HG03139 (cell line): ENCODE results near the gene EGLN3.

Source experiments
- ATAC-seq: cut with Tn5 transposase; IDR thresholded peaks from one replicate; pipeline ENCODE4 v1.9.1; 2021; ENCODE audit not compliant: unreplicated experiment

Gene EGLN3

DNA sequence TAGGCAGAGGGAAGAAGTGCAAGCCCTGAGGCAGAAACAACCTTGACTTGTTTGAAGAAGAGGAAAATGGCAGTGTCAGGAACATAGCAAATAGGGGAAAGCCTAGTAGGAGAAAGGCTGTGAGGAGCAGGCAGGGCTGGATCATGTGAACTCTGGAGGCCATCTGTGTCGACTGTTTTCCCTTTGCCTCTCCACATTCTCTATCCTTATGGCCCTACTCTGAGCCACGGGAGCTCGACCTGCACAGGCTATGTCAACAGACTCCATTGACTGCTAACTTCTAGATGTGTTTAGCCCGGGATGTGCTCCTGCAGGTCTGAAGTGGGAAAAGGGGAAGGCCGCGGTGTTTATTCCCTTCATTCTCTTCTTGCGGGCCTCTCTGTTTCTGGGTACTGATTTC is 35.2 kb downstream of the EGLN3 start:
- no peak for ATAC-seq

DNA sequence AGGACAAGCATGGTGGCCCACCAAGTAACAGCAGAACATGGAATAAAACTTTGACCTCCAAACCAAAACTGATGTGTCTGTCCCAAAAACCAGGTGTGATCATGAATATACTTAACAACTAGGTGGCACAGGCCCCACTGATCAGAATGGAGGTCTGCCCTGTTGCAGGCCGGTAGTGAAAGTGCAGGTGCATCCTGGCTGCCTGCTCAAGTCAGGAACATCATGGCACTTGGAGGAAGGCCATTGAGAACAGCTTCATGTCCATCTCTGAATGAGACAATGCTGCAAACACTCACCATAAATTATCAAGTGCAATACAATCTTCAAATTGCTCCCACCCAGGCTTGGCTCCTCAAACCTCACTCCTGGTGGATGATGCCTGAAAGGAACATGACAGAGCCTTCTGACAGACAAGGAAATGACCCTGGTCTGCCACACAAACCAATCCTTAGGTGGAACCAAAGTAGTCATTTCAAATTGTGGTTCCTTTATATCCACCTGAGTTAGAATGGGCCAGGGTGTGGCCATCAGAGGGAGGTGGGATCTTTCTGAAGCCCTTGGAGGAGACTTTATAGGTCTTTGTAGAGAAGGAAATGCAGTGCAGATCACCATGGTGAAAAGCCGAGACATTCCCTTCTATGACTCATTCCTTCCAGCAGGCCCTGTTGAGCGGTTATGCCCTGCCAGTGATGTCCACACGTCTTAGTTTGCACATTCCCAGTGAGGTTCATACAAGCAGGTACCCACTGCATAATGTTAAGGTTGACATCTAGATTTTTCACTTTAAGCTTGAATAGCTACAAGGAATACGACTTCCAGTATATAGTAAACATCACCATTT is 36.0 kb downstream of the EGLN3 start:
- no peak for ATAC-seq

DNA sequence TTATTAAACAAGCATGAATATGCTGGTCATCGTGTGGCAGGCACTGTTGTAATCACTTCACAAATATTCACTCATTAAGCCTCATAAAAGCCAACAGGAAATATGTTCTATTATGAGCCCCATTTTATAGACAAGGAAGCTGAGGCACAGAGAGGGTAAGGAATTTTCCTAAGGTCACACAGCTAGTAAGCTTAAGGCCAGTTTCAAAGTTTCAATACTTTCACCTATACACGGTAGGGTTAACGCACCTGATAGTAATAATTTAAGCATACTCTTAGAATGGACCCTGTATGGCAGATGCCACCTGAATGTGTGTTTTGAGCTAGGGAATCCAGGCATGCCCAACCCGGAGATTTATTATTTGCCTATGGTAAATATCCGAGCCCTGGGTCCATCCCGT is 39.8 kb downstream of the EGLN3 start:
- no peak for ATAC-seq

DNA sequence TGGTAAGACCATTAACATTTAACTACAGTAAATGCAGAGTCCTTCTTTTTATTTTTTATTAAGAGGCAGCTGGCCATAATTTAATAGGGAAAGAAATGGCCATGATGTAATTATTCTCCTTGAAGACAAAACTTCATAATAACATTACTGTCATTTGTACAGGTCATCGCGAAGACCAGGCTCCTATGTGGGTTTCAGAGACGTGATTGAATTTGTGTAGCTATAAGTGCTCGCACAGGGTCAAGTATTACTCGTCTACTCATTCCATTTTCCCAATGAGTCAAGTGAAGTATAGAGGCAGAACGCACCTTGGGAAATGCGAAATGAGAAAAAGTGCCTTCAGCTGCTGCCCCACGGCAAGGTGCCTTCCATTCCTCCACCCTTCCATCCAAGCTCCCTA is 40.4 kb downstream of the EGLN3 start:
- ATAC-seq: no peak

DNA sequence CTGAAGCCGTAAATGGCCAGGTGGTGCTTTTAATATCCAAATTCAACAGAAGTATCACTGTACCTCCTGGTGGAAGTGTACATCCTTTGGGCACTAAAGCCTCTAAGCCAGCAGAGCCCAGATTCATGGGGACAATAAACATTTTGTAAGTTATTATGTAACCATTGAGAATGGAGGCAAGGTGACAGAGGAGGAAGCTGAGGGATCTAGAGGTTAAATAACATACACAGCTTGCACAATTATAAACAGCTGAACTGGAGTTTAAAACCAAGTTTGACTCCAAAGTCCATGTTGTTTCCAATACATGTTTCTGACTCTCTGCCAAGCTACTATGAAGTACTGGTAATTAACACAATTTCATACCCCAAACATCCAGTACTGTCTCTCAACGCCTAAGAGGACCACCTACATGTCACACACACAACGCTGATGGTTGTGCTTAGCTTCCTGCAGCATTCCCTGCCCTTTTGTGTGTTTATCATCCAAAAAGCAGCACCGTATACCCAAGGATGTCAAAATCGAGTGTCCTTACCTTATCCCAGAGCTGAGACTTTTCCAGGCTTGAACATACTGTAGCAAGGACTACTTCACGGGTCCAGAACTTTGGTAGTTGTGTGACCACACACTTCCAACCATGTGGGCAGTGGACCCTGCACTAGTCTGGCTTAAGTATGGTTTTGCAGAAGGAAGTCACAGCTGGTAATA is 41.3 kb downstream of the EGLN3 start:
- ATAC-seq: no peak

DNA sequence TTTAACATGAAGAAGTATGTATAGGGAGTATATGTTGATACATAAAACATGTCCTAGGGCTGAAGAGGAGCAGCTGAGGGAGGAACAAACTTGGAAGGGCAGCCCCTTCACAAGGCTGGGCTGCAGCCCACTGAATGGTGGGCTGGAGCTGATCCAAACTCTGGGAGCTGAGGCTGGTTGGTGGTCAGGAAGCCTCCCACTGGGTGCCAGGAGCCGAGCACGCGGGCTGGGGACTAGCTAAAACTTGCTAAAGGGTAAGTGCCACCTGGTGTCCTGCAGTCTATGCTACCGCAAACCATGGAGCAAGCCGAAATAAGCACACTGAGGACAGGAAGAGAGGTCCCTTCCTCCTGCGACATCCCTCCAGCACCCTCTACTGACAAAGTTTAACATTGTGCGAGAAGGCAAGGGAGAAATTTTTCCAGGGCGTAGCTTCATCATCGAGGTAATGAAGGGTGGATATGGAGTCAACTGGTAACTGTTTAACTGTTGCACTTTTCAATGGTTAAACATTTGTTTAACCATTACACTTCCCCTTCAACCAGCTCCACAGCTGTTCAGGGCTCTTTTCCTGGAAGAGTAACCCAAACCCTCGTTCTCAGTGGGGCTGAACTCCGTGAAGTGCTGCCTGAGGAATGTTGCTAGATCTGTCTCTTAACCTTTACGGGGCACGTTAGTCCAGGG is 42.2 kb downstream of the EGLN3 start:
- ATAC-seq: no peak

DNA sequence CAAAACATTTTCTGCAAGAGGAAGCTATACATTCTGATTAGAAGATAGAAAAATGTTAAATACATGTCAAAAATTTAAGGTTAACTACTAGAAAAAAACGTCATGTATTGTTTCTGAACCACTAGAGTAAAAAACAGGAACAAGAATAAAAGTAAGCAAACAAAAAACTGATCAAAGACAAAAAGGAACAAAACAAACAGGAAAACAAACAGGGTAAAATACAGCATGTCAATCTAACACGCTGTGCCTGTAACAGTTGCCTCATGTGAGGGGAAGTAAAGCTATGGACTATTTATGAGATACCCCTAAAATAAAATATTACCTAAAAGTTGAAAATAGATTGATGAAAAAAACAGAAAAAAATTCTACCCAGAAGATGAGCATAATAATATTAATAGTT is 43.9 kb downstream of the EGLN3 start:
- ATAC-seq: no peak

DNA sequence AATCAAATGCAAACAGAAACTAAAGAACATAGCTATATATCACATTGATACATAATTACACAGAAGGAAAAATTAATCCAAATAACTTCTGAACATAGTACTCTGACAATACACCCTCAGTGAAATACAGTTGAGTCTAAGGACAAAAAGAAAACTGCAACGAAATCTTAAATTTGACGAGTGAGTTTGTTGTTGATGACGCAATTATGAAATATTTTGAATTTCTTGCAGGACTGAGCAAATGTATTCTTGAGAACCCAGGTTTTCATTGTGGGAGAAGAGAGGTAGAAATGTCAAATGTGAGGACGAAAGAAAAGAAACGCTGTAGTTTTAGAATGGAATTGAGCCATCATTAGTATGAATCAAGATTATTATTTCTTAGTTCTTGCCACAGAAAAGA is 46.3 kb downstream of the EGLN3 start:
- ATAC-seq: no peak

DNA sequence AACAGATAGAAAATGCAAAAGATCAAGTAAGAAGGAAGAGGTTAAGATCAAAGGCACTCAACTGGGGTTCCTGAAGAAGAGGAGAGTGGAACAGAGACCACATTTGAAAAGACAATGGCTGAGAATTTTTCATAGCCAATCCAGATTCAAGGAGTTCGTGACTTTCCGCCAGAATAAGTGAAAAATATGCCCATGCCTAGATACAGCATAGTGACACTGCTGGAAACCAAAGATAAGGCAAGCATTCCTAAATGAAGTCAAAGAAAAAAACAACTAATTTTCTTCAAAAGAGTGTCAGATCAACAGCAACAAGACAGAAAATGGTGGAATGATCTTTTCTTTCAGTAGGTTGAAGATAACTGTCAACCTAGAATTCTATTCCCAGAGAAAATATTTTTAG is 47.5 kb downstream of the EGLN3 start:
- no peak for ATAC-seq

DNA sequence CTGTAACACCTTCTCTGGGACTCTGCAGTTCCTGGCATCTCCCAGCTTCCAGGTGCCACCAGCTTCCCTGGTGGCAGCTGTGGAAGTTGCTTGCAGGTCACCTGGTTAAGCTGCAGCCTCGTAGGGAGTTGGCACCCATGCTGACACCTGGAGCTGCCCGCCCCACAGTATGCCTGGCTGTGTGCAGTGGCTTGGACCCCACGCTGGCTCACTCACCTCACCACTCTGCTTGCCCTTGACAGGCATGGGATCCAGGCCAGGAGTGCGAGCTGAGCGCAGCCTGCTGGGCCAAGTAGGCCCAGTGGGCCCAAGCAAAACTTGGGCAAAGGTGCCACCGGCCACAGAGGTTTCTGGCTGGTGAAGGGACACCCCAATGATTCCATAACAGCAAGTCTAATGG is 48.5 kb downstream of the EGLN3 start:
- ATAC-seq: no peak

DNA sequence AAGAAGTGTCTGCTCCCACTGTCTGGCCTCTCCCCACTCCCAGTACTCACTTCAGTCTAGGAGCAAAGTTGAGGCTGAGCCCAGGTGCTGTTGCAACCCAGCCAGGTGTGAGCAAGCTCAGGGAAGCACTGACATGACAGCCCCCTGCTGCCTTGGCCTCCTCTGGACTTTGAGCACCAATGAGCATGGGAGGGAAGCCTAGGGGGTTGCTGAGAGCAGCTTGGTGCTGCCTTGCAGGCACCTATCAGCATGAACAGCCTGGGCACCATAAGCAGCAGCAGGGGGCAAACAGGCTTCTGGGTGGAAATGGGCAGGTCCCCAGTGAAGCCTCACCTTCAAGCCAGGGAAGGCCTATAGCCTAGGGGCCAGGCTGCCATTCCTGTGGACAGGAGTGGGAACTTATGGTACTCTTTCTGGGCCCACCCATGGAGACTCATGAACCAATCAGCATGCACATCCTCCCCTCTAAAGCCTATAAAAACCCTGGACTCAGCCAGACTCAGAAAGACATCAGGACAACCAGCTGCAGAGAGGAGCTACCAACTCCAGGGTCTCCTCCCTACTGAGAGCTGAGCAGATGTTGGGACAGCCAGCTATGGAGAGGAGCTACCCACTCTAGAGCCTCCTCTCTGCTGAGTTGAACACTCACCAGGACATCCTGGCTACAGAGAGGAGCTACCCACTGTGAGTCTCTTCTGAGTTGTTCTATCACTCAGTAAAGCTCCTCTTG is 49.3 kb downstream of the EGLN3 start:
- no peak for ATAC-seq

DNA sequence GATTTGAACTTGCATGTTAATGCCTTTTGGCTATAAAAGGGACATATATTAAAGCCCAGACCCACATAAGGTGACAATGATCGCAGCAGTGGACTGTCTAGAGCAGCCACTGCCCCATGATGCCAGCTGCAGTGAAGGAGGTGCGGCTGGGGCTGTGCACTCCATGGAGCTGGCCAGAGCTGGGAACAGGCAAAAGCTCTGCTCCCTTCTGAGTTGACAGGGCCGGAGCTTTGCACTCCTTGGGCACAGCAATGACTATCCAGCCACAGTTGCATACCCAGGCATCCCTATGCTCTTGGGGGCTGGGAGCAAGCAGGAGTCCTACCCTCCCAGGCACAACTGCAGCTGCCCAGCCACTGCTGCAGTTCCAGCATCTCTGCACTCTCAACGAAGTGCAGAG is 50.2 kb downstream of the EGLN3 start:
- no peak for ATAC-seq

DNA sequence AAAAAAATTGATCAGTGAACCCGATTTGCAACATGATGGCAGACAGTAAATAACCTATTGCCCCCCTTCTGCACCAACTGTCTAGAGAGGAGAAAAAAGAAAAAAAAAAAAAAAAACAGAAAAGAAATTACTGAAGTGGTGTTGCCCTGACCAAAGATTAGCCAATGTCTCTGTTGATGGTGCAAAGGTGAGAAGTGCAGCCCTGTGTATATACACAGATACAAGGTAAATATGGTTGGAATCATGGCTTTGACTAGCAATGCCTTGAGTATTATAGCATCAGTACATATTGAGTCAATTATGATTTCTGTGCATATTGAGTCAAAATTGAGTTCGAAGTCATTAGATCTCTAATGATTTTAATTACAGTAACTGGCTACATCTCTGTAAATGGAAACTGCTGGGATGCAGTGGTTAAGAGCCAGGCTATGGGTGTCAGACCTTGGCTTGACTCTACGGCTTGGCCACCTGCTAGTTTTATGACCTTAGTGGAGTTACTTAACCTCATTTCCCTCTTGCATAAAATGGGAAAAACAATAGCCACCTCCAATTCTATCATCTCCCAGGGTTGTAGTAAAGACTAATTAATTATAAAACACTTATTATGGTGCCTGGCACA is 51.0 kb downstream of the EGLN3 start:
- no peak for ATAC-seq

DNA sequence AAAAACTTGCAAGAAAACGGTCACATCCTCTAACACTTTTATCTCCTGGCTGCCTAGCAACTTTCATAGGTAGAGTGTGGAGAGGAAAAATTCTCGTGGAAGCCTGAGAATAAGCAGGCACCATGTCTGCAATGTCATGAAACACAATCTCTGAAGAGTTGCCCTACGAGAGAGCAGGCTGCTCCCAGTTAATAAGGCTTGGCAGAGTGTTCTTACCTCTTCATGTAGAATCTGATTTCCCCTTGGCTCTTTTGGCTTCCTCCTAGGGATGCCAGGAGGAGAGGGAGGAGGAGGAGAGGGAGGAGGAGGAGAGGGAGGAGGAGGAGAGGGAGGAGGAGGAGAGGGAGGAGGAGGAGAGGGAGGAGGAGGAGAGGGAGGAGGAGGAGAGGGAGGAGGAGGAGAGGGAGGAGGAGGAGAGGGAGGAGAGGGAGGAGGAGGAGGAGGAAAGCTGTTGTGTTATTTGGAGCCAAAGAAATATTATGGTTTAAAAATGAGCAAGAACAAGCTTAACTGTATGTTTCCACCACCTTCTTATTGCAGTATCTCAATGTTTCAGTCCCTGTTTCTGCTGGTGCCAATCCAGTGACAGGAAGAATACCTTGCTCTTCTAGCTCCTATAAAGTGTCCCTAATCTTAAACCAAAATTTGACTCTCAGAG is 52.9 kb downstream of the EGLN3 start:
- ATAC-seq: no peak

DNA sequence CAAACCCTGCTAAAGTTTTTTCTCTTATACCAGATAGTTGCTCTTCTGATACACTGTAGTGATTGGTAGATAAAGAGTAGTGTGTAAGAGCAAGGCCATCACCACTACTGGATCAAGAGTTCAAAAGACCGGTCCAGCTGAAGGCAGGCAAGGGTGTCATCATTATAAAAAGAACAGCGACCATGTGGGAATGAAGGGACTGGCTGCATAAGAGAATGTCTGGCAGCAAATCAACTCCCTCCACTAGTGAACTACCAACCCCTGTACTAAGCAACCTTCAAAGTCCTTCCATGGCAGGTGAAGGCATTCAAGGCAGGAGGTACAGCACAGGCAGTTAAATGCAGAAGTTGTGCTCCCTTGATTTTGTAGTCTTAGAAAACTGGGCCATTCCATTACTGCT is 53.5 kb downstream of the EGLN3 start:
- ATAC-seq: no peak

DNA sequence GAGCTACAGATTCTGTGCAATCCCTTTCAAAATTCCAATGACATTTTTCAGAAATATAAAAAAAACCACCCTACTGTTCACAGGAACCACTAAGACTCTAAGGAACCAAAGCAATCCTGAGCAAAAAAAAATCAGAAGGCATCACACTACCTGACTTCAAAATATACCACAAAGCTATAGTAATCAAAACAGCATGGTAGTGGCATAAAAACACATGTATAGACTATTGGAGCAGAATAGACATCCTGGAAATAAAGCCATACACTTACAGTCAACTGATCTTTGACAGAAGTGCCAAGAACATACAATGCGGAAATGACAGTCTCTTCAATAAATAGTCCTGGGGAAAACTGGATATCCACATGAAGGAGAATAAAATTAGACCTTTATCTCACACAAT is 56.5 kb downstream of the EGLN3 start:
- ATAC-seq: no peak

DNA sequence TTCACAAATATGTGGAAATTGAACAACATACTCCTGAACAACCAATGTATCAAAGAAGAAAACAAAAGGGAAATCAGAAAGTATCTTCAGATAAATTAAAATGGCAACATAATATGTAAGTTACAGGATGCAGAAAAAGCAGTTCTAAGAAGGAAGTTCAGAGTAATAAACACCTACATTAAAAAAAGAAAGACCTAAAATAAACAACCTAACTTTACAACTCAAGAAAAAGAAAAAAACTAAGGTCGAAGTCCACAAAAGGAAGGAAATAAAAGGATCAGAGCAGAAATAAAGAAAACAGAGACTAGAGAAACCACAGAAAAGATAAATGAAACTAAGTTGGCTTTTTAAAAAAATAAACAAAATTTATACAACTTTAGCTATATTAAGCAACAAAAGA is 59.2 kb downstream of the EGLN3 start:
- ATAC-seq: no peak

DNA sequence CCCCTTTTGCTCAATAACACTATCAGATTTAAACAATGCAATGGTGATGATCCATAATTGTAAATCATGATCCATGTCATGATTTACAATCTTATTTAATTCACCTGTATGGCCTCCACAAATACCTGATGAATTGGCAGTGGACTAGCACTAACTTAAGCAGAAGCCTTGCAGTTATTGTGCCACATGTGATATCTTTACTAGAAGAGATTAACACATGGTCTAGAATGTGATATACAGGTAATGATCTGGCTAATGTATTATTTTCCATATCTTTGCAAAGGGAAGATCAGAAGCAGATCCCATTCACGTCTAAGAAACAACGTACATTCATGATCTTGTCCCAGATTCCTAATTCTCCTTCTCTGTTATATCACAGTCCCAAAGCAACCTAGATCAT is 66.0 kb downstream of the EGLN3 start:
- no peak for ATAC-seq

DNA sequence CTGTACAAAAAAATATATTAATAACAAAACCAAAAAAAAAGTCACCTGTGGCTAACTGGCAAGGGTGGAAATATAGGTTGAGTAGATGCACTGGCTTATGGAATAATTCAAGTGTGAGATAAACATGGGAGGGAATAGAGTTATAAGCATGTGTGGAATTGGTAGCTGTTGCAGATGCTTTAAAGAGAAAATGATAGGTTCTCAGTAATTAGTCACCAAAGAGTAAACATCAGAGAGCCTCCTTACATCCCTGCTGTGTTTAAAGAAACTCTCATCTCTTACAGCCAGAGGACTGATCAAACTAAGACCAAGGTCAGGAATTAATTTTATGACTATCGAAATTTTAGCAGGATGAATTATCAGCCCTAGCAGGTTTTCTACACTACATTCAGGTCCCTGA is 70.5 kb downstream of the EGLN3 start:
- no peak for ATAC-seq

DNA sequence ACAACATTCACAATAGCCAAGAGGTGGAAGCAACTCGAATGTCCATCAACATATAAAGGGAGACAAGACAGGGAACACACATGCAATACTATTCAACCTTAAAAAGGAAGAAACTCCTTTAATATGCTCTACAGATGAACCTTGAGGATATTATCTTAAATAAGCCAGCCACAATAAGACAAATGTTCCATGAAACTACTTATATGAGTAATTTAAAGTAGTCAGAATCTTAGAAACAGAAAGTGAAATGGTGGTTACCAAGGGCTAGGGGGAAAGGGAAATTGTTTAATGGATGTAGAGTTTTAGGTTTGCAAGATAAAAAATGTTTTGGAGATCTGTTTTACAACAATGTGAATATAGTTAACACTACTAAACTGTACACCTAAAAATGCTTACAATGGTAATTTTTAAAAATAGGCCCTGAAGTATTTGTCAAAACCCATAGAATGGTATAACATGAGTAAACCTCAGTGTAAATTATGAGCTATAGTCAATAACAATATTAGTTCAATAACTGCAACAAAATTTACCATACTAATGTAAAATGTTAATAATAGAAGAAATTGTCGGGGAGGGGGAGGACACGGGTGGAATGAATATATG is 71.1 kb downstream of the EGLN3 start:
- no peak for ATAC-seq
